Activated T-cell treated with anti-CD3 and anti-CD28 coated beads, Interleukin-2, amount 50 U/mL, for 4 hours (primary cell): ENCODE data around the gene ATG12. TPM values are rescaled to one million over a fixed set of nuclear protein-coding genes. Genes with fewer than 3 reads are reported as not detected.
"Not testable (repeated sequence)": the region's sequence is repeated elsewhere in the genome, so short reads cannot be mapped to it uniquely, and the experiment has no call there.

ENCODE experiments used
- ATAC-seq, 2 donors: fragments of 200-7000 bp; cut with Tn5 transposase; one replicate each; pipeline ENCODE4 v1.10.0; 2021
- DNase-seq: peaks from one replicate; pipeline ENCODE4 v3.0.0-alpha.2; 2020
- H3K27me3 Mint-ChIP-seq: one replicate; pipeline ENCODE4 v1.8.0; 2021; ENCODE audit warnings: low read depth, mixed read lengths
- H3K36me3 Mint-ChIP-seq: one replicate; pipeline ENCODE4 v1.8.0; 2022; ENCODE audit warnings: mixed read lengths; ENCODE audit not compliant: insufficient read depth
- H3K4me1 Mint-ChIP-seq: one replicate; pipeline ENCODE4 v1.8.0; 2021; ENCODE audit warnings: low read depth, mixed read lengths
- H3K4me3 Mint-ChIP-seq: one replicate; pipeline ENCODE4 v1.8.0; 2021; ENCODE audit warnings: mild to moderate bottlenecking, moderate library complexity, mixed read lengths
- H3K9me3 Mint-ChIP-seq: one replicate; pipeline ENCODE4 v1.8.0; 2021; ENCODE audit warnings: mixed read lengths
- total RNA-seq, 3 donors: library from RNA; stranded (reverse); gene quantifications; one replicate each; pipeline ENCODE4 v1.2.1, GENCODE V29; 2021

Gene ATG12
- total RNA-seq, 3 donors from 2014 or later = 36.0 to 46.4 (median 41.4) TPM

GRCh38 chr5:115829913-115830312, 11.5 kb downstream of the ATG12 start:
- peaks cover 5% of the 10 kb centered on the region for H3K4me1 Mint-ChIP-seq
- H3K4me3 Mint-ChIP-seq = no peak overlapping the region
- peaks cover 31% of the 10 kb centered on the region for H3K36me3 Mint-ChIP-seq
- no peak for DNase-seq
- H3K9me3 Mint-ChIP-seq = peaks cover 12% of the 10 kb centered on the region
- ATAC-seq = no peak
- H3K27me3 Mint-ChIP-seq = no peaks in the 10 kb centered on the region

GRCh38 chr5:115825948-115826347, 15.4 kb downstream of the ATG12 start:
- Mint-ChIP-seq H3K4me1 (no peaks in the 10 kb centered on the region), H3K4me3 (no peak overlapping the region), H3K27me3 (peaks cover 5% of the 10 kb centered on the region), H3K9me3 (peaks cover 12% of the 10 kb centered on the region), H3K36me3 (peaks cover 13% of the 10 kb centered on the region)
- ATAC-seq (no peak), DNase-seq (no peak)

GRCh38 chr5:115824983-115825382, 16.4 kb downstream of the ATG12 start:
- DNase-seq, H3K4me1 Mint-ChIP-seq, H3K4me3 Mint-ChIP-seq, ATAC-seq: not testable (repeated sequence)
- Mint-ChIP-seq H3K27me3 (peaks cover 12% of the 10 kb centered on the region), H3K36me3 (peaks cover 13% of the 10 kb centered on the region), H3K9me3 (peaks cover 12% of the 10 kb centered on the region)

GRCh38 chr5:115820846-115821245, 20.5 kb downstream of the ATG12 start:
- ATAC-seq (no peak), DNase-seq (no peak)
- peaks cover 7% of the 10 kb centered on the region for H3K4me1 Mint-ChIP-seq
- H3K27me3 Mint-ChIP-seq = peaks cover 38% of the 10 kb centered on the region
- no peak overlapping the region for H3K4me3 Mint-ChIP-seq
- H3K9me3 Mint-ChIP-seq = peaks cover 5% of the 10 kb centered on the region
- H3K36me3 Mint-ChIP-seq = no peaks in the 10 kb centered on the region

- Mint-ChIP-seq H3K36me3 (no peaks in the 10 kb centered on the region), H3K27me3 (peaks cover 57% of the 10 kb centered on the region), H3K4me3 (no peak overlapping the region), H3K9me3 (no peaks in the 10 kb centered on the region), H3K4me1 (peaks cover 17% of the 10 kb centered on the region)
- no peak for ATAC-seq
- DNase-seq = no peak
Measured at GRCh38 chr5:115818821-115819220, 22.5 kb downstream of the ATG12 start.

GRCh38 chr5:115817386-115817785, 24.0 kb downstream of the ATG12 start:
- H3K4me3 Mint-ChIP-seq = no peak overlapping the region
- peaks cover 63% of the 10 kb centered on the region for H3K27me3 Mint-ChIP-seq
- H3K4me1 Mint-ChIP-seq = peaks cover 17% of the 10 kb centered on the region
- DNase-seq (no peak), ATAC-seq (no peak)
- H3K9me3 Mint-ChIP-seq = no peaks in the 10 kb centered on the region
- no peaks in the 10 kb centered on the region for H3K36me3 Mint-ChIP-seq

GRCh38 chr5:115816226-115817081, 24.9 kb downstream of the ATG12 start, which contains the start of gene CDO1:
Gene CDO1 (minus strand): TSS chr5:115816659. CDS start chr5:115816397, 262 bp downstream.
- no peaks in the 10 kb centered on the region for H3K9me3 Mint-ChIP-seq
- no peaks in the 10 kb centered on the region for H3K36me3 Mint-ChIP-seq
- peaks cover 68% of the 10 kb centered on the region for H3K27me3 Mint-ChIP-seq
- DNase-seq = no peak
- peak within 1 kb of the TSS; percentile 64 for H3K4me3 Mint-ChIP-seq
- peak; percentile 70 to 81 for ATAC-seq
- H3K4me1 Mint-ChIP-seq = peaks cover 17% of the 10 kb centered on the region

- H3K4me3 Mint-ChIP-seq = peak overlapping the region; percentile 64
- H3K4me1 Mint-ChIP-seq = peaks cover 17% of the 10 kb centered on the region
- H3K36me3 Mint-ChIP-seq = no peaks in the 10 kb centered on the region
- DNase-seq (no peak), ATAC-seq (peak; percentile 17 to 22)
- peaks cover 66% of the 10 kb centered on the region for H3K27me3 Mint-ChIP-seq
- H3K9me3 Mint-ChIP-seq = no peaks in the 10 kb centered on the region
Measured at GRCh38 chr5:115815693-115816225, 25.6 kb downstream of the ATG12 start.

- Mint-ChIP-seq H3K4me3 (peak overlapping the region; percentile 33), H3K36me3 (no peaks in the 10 kb centered on the region), H3K9me3 (no peaks in the 10 kb centered on the region), H3K4me1 (peaks cover 17% of the 10 kb centered on the region), H3K27me3 (peaks cover 63% of the 10 kb centered on the region)
- ATAC-seq = no peak
- DNase-seq = no peak
Measured at GRCh38 chr5:115815006-115815692, 26.2 kb downstream of the ATG12 start.

- Mint-ChIP-seq H3K4me1 (peaks cover 17% of the 10 kb centered on the region), H3K36me3 (no peaks in the 10 kb centered on the region), H3K4me3 (no peak overlapping the region), H3K27me3 (peaks cover 56% of the 10 kb centered on the region), H3K9me3 (no peaks in the 10 kb centered on the region)
- ATAC-seq (no peak), DNase-seq (no peak)
Measured at GRCh38 chr5:115813719-115814118, 27.6 kb downstream of the ATG12 start.

- Mint-ChIP-seq H3K27me3 (peaks cover 45% of the 10 kb centered on the region), H3K4me1 (peaks cover 18% of the 10 kb centered on the region)
- no peak for ATAC-seq
Measured at GRCh38 chr5:115812372-115812771, 29.0 kb downstream of the ATG12 start.

GRCh38 chr5:115811406-115811805, 30.0 kb downstream of the ATG12 start:
- Mint-ChIP-seq H3K4me3 (no peak overlapping the region), H3K4me1 (peaks cover 16% of the 10 kb centered on the region), H3K27me3 (peaks cover 40% of the 10 kb centered on the region), H3K36me3 (no peaks in the 10 kb centered on the region), H3K9me3 (no peaks in the 10 kb centered on the region)
- ATAC-seq (no peak), DNase-seq (no peak)

More at GRCh38 chr5:115812372-115812771, 29.0 kb downstream of the ATG12 start:
- Mint-ChIP-seq H3K36me3 (no peaks in the 10 kb centered on the region), H3K4me3 (no peak overlapping the region), H3K9me3 (no peaks in the 10 kb centered on the region)
- DNase-seq = no peak

GRCh38 chr5:115810761-115811160, 30.6 kb downstream of the ATG12 start:
- ATAC-seq (no peak), DNase-seq (no peak)
- no peaks in the 10 kb centered on the region for H3K9me3 Mint-ChIP-seq
- H3K4me3 Mint-ChIP-seq = no peak overlapping the region
- no peaks in the 10 kb centered on the region for H3K36me3 Mint-ChIP-seq
- H3K27me3 Mint-ChIP-seq = peaks cover 36% of the 10 kb centered on the region
- peaks cover 12% of the 10 kb centered on the region for H3K4me1 Mint-ChIP-seq

GRCh38 chr5:115809946-115810345, 31.4 kb downstream of the ATG12 start:
- Mint-ChIP-seq H3K36me3 (no peaks in the 10 kb centered on the region), H3K4me1 (peaks cover 5% of the 10 kb centered on the region), H3K4me3 (no peak overlapping the region), H3K27me3 (peaks cover 28% of the 10 kb centered on the region), H3K9me3 (no peaks in the 10 kb centered on the region)
- DNase-seq = no peak
- ATAC-seq = no peak
